ENCODE results near the gene IMPACT.

IMPACT gene

GRCh38 chr18:24397694-24398368, 28.6 kb upstream of the IMPACT start, which contains the start of gene OSBPL1A:
OSBPL1A (minus strand) TSS chr18:24397824; CDS start chr18:24377533, 20,291 bp downstream.
- Histone ChIP-seq H3K4me1 (ENCODE audit: insufficient read depth, poor library complexity, severe bottlenecking) (peaks cover 15% of the 10 kb centered on the region), H3K27ac (ENCODE audit: poor library complexity, severe bottlenecking) (peak within 1 kb of the TSS; percentile 67), H3K27me3 (ENCODE audit: insufficient read depth, poor library complexity, severe bottlenecking) (no peaks in the 10 kb centered on the region), H3K36me3 (ENCODE audit: low read depth) (no peaks in the 10 kb centered on the region), H3K9me3 (ENCODE audit: severe bottlenecking) (no peaks in the 10 kb centered on the region), H3K4me3 (ENCODE audit: severe bottlenecking) (peak within 1 kb of the TSS; percentile 62)
- TF ChIP-seq, protein P1, sequence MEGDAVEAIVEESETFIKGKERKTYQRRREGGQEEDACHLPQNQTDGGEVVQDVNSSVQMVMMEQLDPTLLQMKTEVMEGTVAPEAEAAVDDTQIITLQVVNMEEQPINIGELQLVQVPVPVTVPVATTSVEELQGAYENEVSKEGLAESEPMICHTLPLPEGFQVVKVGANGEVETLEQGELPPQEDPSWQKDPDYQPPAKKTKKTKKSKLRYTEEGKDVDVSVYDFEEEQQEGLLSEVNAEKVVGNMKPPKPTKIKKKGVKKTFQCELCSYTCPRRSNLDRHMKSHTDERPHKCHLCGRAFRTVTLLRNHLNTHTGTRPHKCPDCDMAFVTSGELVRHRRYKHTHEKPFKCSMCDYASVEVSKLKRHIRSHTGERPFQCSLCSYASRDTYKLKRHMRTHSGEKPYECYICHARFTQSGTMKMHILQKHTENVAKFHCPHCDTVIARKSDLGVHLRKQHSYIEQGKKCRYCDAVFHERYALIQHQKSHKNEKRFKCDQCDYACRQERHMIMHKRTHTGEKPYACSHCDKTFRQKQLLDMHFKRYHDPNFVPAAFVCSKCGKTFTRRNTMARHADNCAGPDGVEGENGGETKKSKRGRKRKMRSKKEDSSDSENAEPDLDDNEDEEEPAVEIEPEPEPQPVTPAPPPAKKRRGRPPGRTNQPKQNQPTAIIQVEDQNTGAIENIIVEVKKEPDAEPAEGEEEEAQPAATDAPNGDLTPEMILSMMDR (IDR thresholded peaks at IDR 0.05; ENCODE audit: poor library complexity, severe bottlenecking), result no peak
- ATAC-seq (ENCODE audit: low read depth), result peak; percentile 73
- DNase-seq (ENCODE audit: low spot score), result peak; percentile 86

GRCh38 chr18:24398540-24398939, 27.9 kb upstream of the IMPACT start:
- peak; percentile 66 for ATAC-seq (ENCODE audit: low read depth)
- Histone ChIP-seq H3K4me1 (ENCODE audit: insufficient read depth, poor library complexity, severe bottlenecking) (peaks cover 15% of the 10 kb centered on the region), H3K27ac (ENCODE audit: poor library complexity, severe bottlenecking) (peak overlapping the region; percentile 67), H3K9me3 (ENCODE audit: severe bottlenecking) (no peaks in the 10 kb centered on the region), H3K27me3 (ENCODE audit: insufficient read depth, poor library complexity, severe bottlenecking) (no peaks in the 10 kb centered on the region), H3K4me3 (ENCODE audit: severe bottlenecking) (peak overlapping the region; percentile 62), H3K36me3 (ENCODE audit: low read depth) (no peaks in the 10 kb centered on the region)
- peak; percentile 70 for DNase-seq (ENCODE audit: low spot score)
- TF ChIP-seq, protein P1 (IDR thresholded peaks at IDR 0.05; ENCODE audit: poor library complexity, severe bottlenecking), result no peak

DNA sequence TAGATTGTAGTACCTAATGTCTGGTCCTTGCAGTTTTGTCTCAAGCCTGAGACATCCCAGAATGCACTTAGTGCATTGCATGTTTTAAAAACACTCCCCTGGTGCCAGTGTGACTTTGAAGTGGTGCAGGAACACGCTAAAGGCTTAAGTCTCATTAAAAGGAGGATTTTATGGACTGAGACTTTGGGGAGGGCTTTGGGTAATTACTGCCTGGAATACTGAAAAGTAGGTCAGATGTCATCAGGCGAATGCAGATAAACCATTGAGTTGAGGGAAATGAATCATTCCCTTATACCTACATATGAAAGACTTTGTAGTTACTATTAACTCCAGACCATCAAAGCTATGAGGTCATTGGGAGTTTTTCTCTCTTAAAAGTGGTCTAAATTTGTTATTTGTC, 25.9 kb upstream of the IMPACT start:
- Histone ChIP-seq H3K36me3 (ENCODE audit: low read depth) (no peaks in the 10 kb centered on the region), H3K9me3 (ENCODE audit: severe bottlenecking) (no peaks in the 10 kb centered on the region), H3K4me3 (ENCODE audit: severe bottlenecking) (no peak overlapping the region), H3K27ac (ENCODE audit: poor library complexity, severe bottlenecking) (no peak overlapping the region), H3K4me1 (ENCODE audit: insufficient read depth, poor library complexity, severe bottlenecking) (peaks cover 9% of the 10 kb centered on the region), H3K27me3 (ENCODE audit: insufficient read depth, poor library complexity, severe bottlenecking) (no peaks in the 10 kb centered on the region)
- no peak for DNase-seq (ENCODE audit: low spot score)
- TF ChIP-seq, protein P1 (IDR thresholded peaks at IDR 0.05; ENCODE audit: poor library complexity, severe bottlenecking), result no peak
- ATAC-seq (ENCODE audit: low read depth), result no peak

DNA sequence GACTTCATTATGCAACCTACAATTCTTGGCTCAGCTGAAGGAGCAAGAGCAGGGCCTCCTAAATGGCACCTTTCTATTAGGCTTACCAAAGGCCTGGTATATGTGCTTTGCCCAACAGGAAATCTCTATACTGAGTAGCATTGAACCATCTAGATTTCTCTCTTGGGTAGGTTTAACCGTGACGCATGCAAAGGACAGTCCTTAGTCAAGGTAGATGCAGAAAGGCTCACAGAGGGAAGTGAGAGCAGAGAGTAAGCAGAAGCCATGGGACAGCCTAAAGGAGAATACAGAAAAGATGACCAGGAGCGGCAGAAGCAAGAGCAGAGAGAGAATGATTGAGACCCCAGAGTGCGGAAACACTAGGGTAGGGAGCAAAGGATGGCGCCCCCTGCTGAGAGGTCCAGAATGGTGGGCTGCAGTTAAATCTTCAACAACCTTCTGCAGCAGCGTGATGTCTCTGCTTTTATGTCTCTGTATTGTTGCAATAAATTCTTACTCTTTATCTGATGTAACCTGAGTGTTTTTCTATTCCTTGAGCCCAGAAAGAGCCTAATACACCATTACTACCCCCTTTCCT, 24.2 kb upstream of the IMPACT start:
- ATAC-seq (ENCODE audit: low read depth), result no peak
- H3K4me1 ChIP-seq (ENCODE audit: insufficient read depth, poor library complexity, severe bottlenecking), result peaks cover 9% of the 10 kb centered on the region
- TF ChIP-seq, protein P1 (IDR thresholded peaks at IDR 0.05; ENCODE audit: poor library complexity, severe bottlenecking), result peak; percentile 10
- H3K36me3 ChIP-seq (ENCODE audit: low read depth), result no peaks in the 10 kb centered on the region
- no peak overlapping the region for H3K4me3 ChIP-seq (ENCODE audit: severe bottlenecking)
- no peak for DNase-seq (ENCODE audit: low spot score)
- H3K9me3 ChIP-seq (ENCODE audit: severe bottlenecking), result no peaks in the 10 kb centered on the region
- no peak overlapping the region for H3K27ac ChIP-seq (ENCODE audit: poor library complexity, severe bottlenecking)
- no peaks in the 10 kb centered on the region for H3K27me3 ChIP-seq (ENCODE audit: insufficient read depth, poor library complexity, severe bottlenecking)

- TF ChIP-seq, protein P1 (IDR thresholded peaks at IDR 0.05; ENCODE audit: poor library complexity, severe bottlenecking), result no peak
- Histone ChIP-seq H3K9me3 (ENCODE audit: severe bottlenecking) (no peaks in the 10 kb centered on the region), H3K27me3 (ENCODE audit: insufficient read depth, poor library complexity, severe bottlenecking) (no peaks in the 10 kb centered on the region), H3K36me3 (ENCODE audit: low read depth) (no peaks in the 10 kb centered on the region), H3K27ac (ENCODE audit: poor library complexity, severe bottlenecking) (no peak overlapping the region), H3K4me1 (ENCODE audit: insufficient read depth, poor library complexity, severe bottlenecking) (peaks cover 8% of the 10 kb centered on the region), H3K4me3 (ENCODE audit: severe bottlenecking) (no peak overlapping the region)
- DNase-seq (ENCODE audit: low spot score), result no peak
- no peak for ATAC-seq (ENCODE audit: low read depth)
These were observed 23.4 kb upstream of the IMPACT start for GRCh38 chr18:24403076-24403475.

Data from RWPE2 (cell line).